GM18868 (cell line): Measurements from ENCODE around the gene ARHGAP4.

Source experiments
- ATAC-seq: cut with Tn5 transposase; IDR thresholded peaks from one replicate; pipeline ENCODE4 v1.9.1; 2021; ENCODE audit warnings: mild to moderate bottlenecking, moderate library complexity; ENCODE audit not compliant: unreplicated experiment

Gene ARHGAP4

GRCh38 chrX:153947009-153947769 is 21.1 kb upstream of the ARHGAP4 start:
- no peak for ATAC-seq

GRCh38 chrX:153945956-153946943 is 20.2 kb upstream of the ARHGAP4 start:
- ATAC-seq = no peak

DNA sequence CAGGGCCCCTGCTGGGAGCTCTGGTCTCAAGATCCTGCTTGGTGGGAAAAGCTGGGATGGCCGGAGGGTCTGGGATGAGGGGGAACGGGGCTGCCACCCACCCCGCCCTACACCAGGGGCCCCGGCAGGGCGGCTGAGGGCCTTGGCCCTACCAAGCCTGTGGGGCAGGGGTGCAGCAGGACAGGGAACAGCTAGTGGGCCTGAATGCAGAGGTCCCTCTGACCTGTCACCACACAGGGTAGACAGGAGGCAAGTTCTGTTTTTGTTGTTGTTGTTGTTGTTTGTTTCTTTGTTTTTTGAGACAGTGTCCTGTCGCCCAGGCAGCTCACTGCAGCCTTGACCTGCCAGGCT is 18.7 kb upstream of the ARHGAP4 start:
- no peak for ATAC-seq

DNA sequence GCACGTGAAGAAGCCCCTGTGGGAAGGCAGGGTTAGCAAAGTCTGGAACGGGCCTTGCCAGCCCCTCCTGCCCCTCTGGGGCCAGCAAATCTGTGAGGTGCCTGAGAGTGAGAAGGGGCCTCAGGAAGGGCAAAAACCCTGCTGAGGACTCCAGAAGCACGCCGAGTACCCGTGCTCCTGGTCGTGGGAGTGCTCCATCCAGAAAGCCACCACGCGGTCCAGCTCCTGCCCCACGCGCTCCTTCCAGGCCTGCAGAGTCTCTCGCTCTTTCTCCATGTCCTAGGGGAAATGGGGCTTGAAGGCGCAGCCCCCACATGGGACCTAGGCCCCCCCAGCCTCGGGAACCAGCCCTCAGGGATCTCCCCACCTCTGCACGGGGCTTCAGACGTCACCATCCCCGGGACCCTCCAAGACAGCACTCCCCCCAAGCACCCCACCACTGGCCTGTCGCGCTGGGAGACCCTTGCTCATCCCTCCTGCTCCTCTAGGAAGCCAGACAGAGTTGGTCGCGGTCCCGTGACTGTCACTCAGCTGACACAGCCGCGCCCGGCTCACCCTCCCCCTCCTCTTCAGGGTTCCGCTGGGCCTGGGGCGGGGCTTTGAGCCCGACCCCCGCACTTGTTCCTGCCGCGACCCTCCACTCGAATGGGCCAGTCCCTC is 18.2 kb upstream of the ARHGAP4 start, which contains the start of gene RENBP:
TSS of gene RENBP (minus strand) at position 504 of the 660 bp plus-strand sequence. CDS start at position 471, 33 bp downstream.
- no peak for ATAC-seq

DNA sequence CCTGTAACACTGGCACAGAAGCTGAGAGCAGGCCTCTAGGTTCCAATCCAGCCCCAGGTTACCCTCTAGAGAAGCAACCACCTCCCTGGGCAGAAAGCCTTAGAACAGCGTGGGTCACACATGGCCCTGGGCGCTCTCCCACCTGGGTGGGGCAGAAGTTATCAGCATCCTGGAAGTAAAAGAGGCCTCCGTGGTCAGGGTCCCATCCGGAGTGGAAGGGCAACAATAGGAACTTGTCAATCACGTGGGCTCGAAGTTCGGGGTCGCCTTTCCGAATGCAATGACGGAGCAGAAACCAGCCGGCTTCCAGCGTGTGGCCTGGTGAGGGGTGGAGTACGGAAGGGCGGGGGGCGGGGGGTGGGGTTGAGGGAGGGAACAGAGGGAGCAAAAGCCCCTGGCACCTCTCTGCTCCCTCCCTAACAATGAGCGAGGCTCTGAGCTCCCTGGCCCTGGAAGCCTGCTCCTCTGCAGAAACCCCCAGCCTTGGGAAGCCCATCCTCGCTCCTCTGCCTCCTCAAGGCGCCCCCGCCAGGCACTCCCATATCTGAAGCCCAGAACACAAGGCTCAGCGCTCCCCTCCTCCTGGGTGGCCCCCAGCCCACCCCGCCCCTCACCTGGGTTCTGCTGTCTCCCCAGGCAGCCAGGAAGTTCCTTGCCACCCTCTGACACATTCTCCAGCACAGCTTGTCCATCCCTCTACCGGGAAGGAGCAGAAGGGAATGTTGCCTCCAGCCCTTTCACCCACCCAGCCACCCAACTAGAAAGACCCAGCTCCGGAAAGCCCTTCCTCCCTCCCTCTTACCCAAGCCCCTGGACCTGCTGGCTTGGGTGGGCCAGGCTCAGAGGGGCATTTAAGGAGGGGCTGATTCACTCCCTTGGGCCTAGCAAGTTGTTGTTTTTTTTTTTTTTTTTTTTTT is 15.5 kb upstream of the ARHGAP4 start:
- ATAC-seq = no peak

GRCh38 chrX:153939573-153939972 is 13.5 kb upstream of the ARHGAP4 start:
- ATAC-seq = no peak

- no peak for ATAC-seq
Measured at GRCh38 chrX:153938226-153938786, 12.2 kb upstream of the ARHGAP4 start.

- no peak for ATAC-seq
Measured at GRCh38 chrX:153937056-153937455, 11.0 kb upstream of the ARHGAP4 start.

DNA sequence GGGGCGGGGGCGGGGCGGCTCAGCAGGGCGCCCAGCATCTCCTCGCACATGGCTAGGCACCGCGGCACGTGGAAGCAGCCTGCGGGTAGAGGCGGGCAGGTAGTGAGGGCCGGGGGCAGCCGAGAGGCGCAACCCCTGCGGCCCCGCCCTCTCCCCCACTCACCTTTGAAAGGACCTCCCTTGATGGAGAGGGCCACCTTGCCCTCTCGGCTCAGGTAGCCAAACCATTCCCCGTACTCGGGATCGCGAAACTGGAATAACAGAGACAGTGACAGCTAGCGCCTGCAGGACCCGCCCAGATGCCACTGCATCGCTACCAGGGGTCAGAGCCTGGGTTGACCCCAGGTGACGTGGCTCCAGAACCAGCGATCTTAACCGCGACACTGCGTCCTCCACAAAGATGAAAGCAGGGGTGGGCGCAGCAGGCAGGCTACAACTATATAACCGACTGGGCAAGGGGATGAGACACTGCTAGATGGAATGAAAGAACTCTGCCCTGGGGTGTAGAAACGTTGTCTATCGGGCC is 9.3 kb upstream of the ARHGAP4 start:
- peak; percentile 6 for ATAC-seq

DNA sequence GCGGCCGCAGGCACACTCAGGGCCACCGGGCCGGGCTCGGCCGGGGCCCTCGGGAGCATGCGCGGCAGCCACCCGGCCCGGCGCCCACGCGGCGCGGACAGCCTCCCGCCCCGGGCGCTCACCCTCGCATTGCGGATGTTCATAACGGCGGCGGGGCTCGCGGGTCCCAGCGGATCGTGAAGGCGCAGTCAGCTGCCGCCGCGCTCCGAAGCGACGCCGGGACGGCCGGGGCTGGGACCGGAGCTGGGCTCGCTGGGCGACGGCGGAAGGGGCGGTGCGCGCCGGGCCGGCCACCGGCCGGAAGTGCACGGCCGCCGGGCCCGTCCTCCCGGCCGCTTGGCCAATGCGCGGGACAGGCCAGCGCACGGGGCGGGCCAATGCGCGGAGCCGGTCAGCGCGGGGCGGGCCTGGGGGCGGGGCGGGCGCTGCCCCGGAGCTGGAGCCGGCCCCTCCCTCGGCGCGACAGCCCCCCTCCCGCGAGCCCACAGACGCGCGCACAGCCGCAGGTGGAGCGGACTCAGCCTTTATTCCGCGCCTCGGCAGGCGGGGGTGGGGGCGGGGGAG is 8.8 kb upstream of the ARHGAP4 start, which contains the start of gene NAA10:
TSS of gene NAA10 (minus strand) at position 276 of the 564 bp plus-strand sequence. CDS start at position 143, 133 bp downstream.
- peak; percentile 87 for ATAC-seq

- ATAC-seq = peak; percentile 7
Measured at GRCh38 chrX:153934148-153934761, 8.2 kb upstream of the ARHGAP4 start.

DNA sequence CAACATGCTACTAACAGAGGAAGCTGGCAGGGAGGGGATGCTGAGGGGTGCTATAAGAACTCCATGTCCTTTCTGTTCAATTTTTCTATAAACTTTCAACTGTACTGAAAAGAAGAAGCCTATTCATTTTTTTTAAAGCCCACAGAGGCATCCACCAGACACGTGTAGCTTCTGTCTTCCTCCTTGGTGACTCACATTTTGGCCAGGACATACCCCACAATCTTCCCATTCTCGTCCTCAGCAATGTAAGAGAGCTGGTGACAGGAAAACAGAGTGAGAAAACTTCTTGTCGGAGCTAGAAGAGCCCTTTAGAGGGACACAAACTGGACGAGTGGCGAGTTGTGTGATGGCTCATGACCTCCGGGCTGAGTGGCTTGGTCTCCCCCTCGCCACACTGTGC is 7.7 kb upstream of the ARHGAP4 start:
- no peak for ATAC-seq

- ATAC-seq = no peak
Measured at GRCh38 chrX:153932220-153932915, 6.3 kb upstream of the ARHGAP4 start.

- no peak for ATAC-seq
Measured at GRCh38 chrX:153931748-153932147, 5.7 kb upstream of the ARHGAP4 start.

GRCh38 chrX:153931151-153931550 is 5.1 kb upstream of the ARHGAP4 start:
- no peak for ATAC-seq

DNA sequence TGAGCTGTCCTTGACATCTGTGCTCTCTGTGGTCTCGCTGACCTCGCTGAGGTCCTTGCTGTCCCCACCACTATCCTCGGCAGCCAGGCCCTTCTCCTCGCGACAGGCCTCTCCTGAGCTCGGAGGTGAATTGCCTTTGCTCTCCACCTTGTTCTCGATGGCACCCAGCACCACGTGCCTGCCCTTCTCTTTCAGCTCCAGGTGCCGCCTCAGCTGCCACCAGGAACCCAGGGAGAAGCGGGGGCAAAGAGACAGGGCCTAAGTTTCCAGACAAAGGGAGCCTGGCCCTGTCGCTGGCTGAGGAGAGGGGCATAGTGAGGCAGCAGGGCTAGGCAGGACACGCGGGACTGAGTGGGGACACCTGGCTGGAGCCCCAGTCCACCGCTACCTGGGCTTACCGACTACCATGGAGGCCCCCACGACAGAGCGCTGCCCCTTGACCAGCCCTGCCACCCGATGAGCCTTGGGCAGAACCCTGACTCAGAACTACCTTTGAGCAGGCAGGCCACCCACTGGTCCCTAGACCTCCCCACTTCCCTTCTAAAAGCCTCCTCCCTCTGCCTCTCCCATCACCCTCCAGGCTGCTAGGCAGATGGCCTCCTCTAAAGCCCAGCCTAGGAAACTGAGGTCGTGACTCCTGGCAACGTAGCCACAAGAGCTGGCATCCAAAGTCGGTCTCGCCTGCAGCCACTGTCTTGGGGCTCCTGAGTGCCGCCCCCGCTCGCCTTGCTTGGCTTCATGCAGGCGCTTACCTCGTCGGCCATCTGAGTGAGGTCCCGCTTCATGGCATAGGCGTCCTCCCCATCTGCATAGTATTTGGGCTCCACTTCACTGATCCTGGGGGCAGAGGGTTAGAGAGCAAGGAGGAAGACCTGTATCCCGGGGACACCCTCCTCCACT is 4.2 kb upstream of the ARHGAP4 start:
- no peak for ATAC-seq

DNA sequence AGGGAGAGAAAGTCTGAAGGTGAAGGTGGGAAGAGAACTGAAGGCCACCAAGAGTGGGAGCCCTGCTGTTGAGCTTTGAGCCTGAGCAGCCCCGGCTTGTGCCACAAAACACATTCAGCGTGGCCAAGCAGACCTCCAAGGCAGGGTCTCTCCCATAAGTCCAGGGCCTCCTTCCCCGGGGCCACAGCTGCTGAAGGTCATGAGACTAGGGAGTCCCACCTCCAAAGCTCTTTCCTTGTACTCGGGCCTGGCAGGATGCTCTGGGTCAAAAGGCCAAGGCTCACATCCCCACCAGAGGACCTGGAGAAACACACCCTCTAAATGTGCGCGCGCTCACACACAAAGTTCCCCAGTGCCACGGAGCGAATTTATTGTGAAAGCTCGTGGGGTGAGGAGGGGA is 3.5 kb upstream of the ARHGAP4 start:
- ATAC-seq = no peak
